Measurements from ENCODE around the gene MSLN. TPM values are rescaled to one million over a fixed set of nuclear protein-coding genes. Genes with fewer than 3 reads are reported as not detected.

MSLN gene
- total and polyA plus RNA-seq, 9 of the 15 experiments (the other 6 are each of a cell fraction or from before 2014, with no cell fraction given): not detected

GRCh38 chr16:719815-720446 lies 40.6 kb upstream of the MSLN start (continued):
- TF ChIP-seq MEF2D (tag; conservative IDR thresholded peaks at IDR 0.05; ENCODE audit: low read depth) (no peak), SMC3 (conservative IDR thresholded peaks at IDR 0.05; ENCODE audit: insufficient read depth, low read depth, low read length) (0 out of 2 replicates have a peak, but pooled peaks have one; percentile 12), ZNF436 (CRISPR knock-in tag; IDR thresholded peaks at IDR 0.05) (no peak), GTF3C2 (IDR thresholded peaks at IDR 0.05; ENCODE audit: borderline replicate concordance, extremely low read depth, insufficient read length) (no peak), HDAC6 (IDR thresholded peaks at IDR 0.05; ENCODE audit: low read depth, low read length) (no peak), SRSF9 (IDR thresholded peaks at IDR 0.05; ENCODE audit: borderline replicate concordance, low read depth, low read length) (no peak), GTF2E2 (tag; IDR thresholded peaks at IDR 0.05) (no peak), THAP12 (CRISPR knock-in tag; IDR thresholded peaks at IDR 0.05) (peak; percentile 43; the same call in 1 of the 2 replicates), CREM (IDR thresholded peaks at IDR 0.05; ENCODE audit: low read depth) (peak; percentile 46), CHD1 (IDR thresholded peaks at IDR 0.05; ENCODE audit: low read length) (no peak), ZNF217 (CRISPR knock-in tag; IDR thresholded peaks at IDR 0.05) (no peak), SAFB (IDR thresholded peaks at IDR 0.05; ENCODE audit: borderline replicate concordance, low read depth, low read length) (peak; percentile 28; the same call in 1 of the 2 replicates), CREB1 (IDR thresholded peaks at IDR 0.05) (no peak), CREB1 (CRISPR knock-in tag; IDR thresholded peaks at IDR 0.05) (no peak), TAF1 (IDR thresholded peaks at IDR 0.05; ENCODE audit: control insufficient read depth, extremely low read depth, insufficient read depth, low read length, severe bottlenecking) (no peak), EZH2 (IDR thresholded peaks at IDR 0.05; ENCODE audit: borderline replicate concordance, low read depth, low read length) (no peak), PRMT5 (CRISPR knock-in tag; IDR thresholded peaks at IDR 0.05) (no peak), POLR3G (IDR thresholded peaks at IDR 0.05; ENCODE audit: extremely low read depth, insufficient read length, insufficient replicate concordance) (no peak), CEBPB (tag; IDR thresholded peaks at IDR 0.05) (no peak), POLR2A (conservative IDR thresholded peaks at IDR 0.05) (peak; percentile 25; the same call in 1 of the 2 replicates), RCOR1 (IDR thresholded peaks at IDR 0.05; ENCODE audit: borderline replicate concordance in 1 of 2, low read depth in 2 of 2, low read length in 2 of 2) (no peak; a peak in 1 of 4 replicates), ILK (tag; IDR thresholded peaks at IDR 0.05; ENCODE audit: borderline replicate concordance, low read depth) (no peak), TRIM24 (IDR thresholded peaks at IDR 0.05) (no peak), CHD4 (IDR thresholded peaks at IDR 0.05; ENCODE audit: insufficient read depth, insufficient replicate concordance, low read depth, low read length, poor library complexity, severe bottlenecking) (no peak), RB1 (IDR thresholded peaks at IDR 0.05; ENCODE audit: low read depth) (no peak), PHF20 (IDR thresholded peaks at IDR 0.05; ENCODE audit: partially characterized antibody) (no peak)
